Esophagus squamous epithelium (tissue), 5 donors: ENCODE results near the gene PPP1R1A. TPM values are rescaled to one million over a fixed set of nuclear protein-coding genes. Genes with fewer than 3 reads are reported as not detected.
A peak's percentile ranks its signal among the peaks of the same experiment; 100 is the strongest.

Experiments
- DNase-seq: peaks from one replicate; lab custom pipeline; 2025; lab: John Stamatoyannopoulos, UW
- H3K27ac ChIP-seq, 4 donors: fragments of 200-600 bp; sonication (generic); one replicate each; pipeline ENCODE4 v1.5.1; 2016 to 2019; ENCODE audit warnings: mild to moderate bottlenecking in 1 of 4
- H3K27me3 ChIP-seq, 4 donors: fragments of 200-600 bp; sonication (generic); 1 replicate in 3 of 4; 2 replicates in 1 of 4; pipeline versions ENCODE4 v1.5.1 to v1.6.0; 2017 to 2021; ENCODE audit warnings: antibody characterized with exemption in 1 of 4
- H3K36me3 ChIP-seq, 3 donors: fragments of 200-600 bp; sonication (generic); one replicate each; pipeline ENCODE4 v1.5.1; 2016 to 2019
- H3K4me1 ChIP-seq, 3 donors: fragments of 200-600 bp; sonication (generic); one replicate each; pipeline ENCODE4 v1.5.1; 2017 to 2019
- H3K4me3 ChIP-seq, 4 donors: fragments of 200-600 bp; sonication (generic); 1 replicate in 3 of 4; 2 replicates in 1 of 4; pipeline ENCODE4 v1.5.1; 2016 to 2019; ENCODE audit warnings: mild to moderate bottlenecking in 2 of 4, moderate library complexity in 1 of 4
- H3K9me3 ChIP-seq, 3 donors: fragments of 200-600 bp; sonication (generic); one replicate each; pipeline ENCODE4 v1.5.1; 2016 to 2019
- POLR2A ChIP-seq, 4 donors: fragments of 450-650 bp; IDR thresholded peaks; one replicate each; pipeline ENCODE4 v1.6.1; 2017; ENCODE audit warnings: antibody characterized with exemption in 4 of 4, mild to moderate bottlenecking in 4 of 4, moderate library complexity in 3 of 4
- WGBS, 2 donors: methylation state at CpG; one replicate each; pipeline ENCODE4 v1.1.5; 2018; 5-methylcytosine and 5-hydroxymethylcytosine counted together
- intact Hi-C: fragments of 100-400 bp; cut with DNase I; formaldehyde crosslinking; loops from one replicate; pipeline ENCODE4 v1.15.0; 2022
- total RNA-seq, 4 donors: library from RNA; depleted of rRNA; stranded (reverse); fragments of >200 nt; gene quantifications; one replicate each; pipeline ENCODE4 v1.1.0, GENCODE V29; 2016
- TF ChIP-seq, protein P1 (sequence below), 6 experiments: fragments of 450-650 bp in 4 of 6; fragments of 200-600 bp in 2 of 6; sonication (generic) in 2 of 6; IDR thresholded peaks; one replicate each; pipeline ENCODE4 v1.5.1; 2016 to 2019; ENCODE audit warnings: antibody characterized with exemption in 6 of 6, mild to moderate bottlenecking in 4 of 6, moderate library complexity in 4 of 6
- donor health status: DM: yes; HTN: yes; CAD: no.

PPP1R1A gene
- total RNA-seq, 4 donors from 2014 or later = 0.15 to 1.9 (median 0.26) TPM; not detected in 1

DNA sequence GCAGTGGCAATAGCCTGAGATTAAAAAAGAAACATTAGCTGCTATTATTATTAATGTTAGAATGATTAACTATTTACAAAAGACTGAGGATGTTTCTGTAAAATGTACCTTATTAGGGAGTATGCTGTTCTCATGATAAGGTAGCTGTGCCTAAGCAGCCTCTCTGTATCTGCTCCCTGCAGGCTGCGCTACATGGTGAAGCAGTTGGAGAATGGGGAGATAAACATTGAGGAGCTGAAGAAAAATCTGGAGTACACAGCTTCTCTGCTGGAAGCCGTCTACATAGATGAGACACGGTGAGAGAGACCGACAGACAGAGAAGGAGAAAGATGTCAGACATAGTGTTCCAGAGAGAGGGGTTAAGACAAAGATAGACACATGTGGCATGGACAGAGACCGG lies 21.7 kb downstream of the PPP1R1A start:
- Histone ChIP-seq H3K4me3 (no peak overlapping the region), H3K4me1 (peaks cover 0 to 10% (median 0%) of the 10 kb centered on the region in 3 donors), H3K27ac (no peak overlapping the region), H3K27me3 (no peaks in the 10 kb centered on the region), H3K9me3 (no peaks in the 10 kb centered on the region), H3K36me3 (no peaks in the 10 kb centered on the region)
- no peak for DNase-seq
- intact Hi-C loops = no loop called here
- no peak for TF ChIP-seq POLR2A (IDR thresholded peaks at IDR 0.05)
- TF ChIP-seq, protein P1, sequence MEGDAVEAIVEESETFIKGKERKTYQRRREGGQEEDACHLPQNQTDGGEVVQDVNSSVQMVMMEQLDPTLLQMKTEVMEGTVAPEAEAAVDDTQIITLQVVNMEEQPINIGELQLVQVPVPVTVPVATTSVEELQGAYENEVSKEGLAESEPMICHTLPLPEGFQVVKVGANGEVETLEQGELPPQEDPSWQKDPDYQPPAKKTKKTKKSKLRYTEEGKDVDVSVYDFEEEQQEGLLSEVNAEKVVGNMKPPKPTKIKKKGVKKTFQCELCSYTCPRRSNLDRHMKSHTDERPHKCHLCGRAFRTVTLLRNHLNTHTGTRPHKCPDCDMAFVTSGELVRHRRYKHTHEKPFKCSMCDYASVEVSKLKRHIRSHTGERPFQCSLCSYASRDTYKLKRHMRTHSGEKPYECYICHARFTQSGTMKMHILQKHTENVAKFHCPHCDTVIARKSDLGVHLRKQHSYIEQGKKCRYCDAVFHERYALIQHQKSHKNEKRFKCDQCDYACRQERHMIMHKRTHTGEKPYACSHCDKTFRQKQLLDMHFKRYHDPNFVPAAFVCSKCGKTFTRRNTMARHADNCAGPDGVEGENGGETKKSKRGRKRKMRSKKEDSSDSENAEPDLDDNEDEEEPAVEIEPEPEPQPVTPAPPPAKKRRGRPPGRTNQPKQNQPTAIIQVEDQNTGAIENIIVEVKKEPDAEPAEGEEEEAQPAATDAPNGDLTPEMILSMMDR (IDR thresholded peaks at IDR 0.05) = no peak
- 73 to 79% methylated on average over 5 of the region's 5 CpGs for WGBS, 2 donors

DNA sequence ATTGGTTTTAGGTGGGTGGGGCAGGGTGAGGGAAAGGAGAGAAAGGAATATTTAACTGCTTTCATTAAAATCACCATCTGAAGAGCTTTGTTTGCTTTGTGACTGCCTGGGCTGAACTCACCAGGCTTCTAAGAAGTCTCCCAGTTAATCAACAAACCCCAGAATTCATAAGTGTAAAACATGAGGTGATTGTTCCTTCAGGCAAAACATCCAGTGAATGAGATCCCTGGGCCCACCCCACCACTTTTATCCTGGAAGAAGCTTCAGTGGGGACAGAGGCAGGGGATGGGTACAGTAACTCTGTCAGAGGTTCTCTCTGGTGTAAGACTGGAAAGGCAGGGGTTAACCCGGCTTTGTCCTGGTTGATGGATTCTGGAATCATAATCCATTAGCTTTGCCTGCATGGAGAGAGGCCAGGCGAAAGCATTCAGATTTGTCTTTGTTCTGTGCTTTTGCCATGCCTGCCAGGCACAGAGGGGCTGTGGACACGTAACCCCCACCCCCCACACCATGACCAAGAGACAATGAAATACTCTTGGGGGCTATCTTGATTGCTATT lies 22.4 kb downstream of the PPP1R1A start:
- Histone ChIP-seq H3K9me3 (no peaks in the 10 kb centered on the region), H3K27ac (peak overlapping the region in 1 of 4 donors; percentile 9), H3K27me3 (no peaks in the 10 kb centered on the region), H3K4me1 (peaks cover 0 to 16% (median under 1%) of the 10 kb centered on the region in 3 donors), H3K36me3 (no peaks in the 10 kb centered on the region), H3K4me3 (no peak overlapping the region)
- intact Hi-C loops = no loop called here
- TF ChIP-seq, protein P1 (IDR thresholded peaks at IDR 0.05) = no peak
- TF ChIP-seq POLR2A (IDR thresholded peaks at IDR 0.05) = no peak
- DNase-seq = no peak
- 54 to 67% methylated on average over 1 to 3 of the region's 3 CpGs for WGBS, 2 donors

DNA sequence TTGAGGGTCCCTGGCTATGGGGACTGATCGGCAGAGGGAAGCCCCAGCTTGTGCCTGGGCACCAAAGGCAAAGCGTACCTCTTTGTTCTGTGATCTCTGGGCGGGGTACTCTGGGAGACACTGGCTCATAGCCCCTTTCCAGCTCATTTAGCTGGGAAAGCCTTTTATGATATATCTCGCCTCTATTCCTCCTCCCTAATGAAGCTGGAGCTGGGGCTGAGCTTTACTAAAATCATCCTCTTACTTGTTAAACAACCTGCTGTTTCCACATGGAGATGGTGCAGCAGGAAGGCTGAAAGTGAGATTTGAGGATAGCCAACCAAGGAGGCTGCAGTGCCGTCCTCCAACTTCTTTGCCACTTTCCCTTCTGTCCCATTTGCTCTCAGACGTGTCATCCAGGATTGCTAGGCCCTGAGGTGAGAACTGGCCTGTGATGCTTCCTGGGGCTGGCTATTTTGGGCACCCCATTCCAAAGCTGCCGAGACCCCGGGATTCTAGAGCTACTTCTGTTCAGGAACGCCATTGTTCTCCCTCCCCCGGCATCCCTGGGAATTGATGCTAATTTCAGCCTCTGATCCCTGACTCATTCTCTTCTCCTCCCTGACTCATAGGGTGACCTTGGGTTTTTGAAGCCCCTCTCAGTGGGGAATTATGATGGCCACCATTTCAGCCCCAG lies 23.0 kb downstream of the PPP1R1A start:
- Histone ChIP-seq H3K9me3 (no peaks in the 10 kb centered on the region), H3K4me3 (no peak overlapping the region), H3K27me3 (no peaks in the 10 kb centered on the region), H3K4me1 (peaks cover 0 to 22% (median 4%) of the 10 kb centered on the region in 3 donors), H3K36me3 (no peaks in the 10 kb centered on the region), H3K27ac (peak overlapping the region in 1 of 4 donors; percentile 9)
- no peak for DNase-seq
- no peak for TF ChIP-seq POLR2A (IDR thresholded peaks at IDR 0.05)
- TF ChIP-seq, protein P1 (IDR thresholded peaks at IDR 0.05) = no peak
- WGBS, 2 donors = 64 to 75% methylated on average over 9 of the region's 10 CpGs
- intact Hi-C loops = no loop called here

DNA sequence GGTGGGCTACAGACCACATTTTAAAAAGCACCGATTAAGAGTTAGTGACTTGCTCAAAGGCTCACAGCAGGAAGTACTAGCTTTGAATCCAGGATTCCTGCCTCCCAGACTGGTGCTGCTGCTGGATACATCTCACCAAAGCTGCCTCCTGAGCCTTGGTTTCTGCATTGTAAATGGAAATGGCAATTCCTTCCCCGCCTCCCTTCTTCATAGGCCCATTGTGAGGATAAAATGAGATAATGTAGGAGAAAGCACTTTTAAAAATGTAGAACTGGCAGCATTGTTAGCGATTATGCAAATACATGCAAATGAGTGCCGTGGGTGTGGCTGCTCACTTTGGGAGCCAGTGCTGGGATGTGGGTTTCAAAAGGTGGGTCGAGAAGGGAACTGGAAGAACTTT lies 23.7 kb downstream of the PPP1R1A start:
- Histone ChIP-seq H3K9me3 (no peaks in the 10 kb centered on the region), H3K4me3 (no peak overlapping the region), H3K36me3 (no peaks in the 10 kb centered on the region), H3K4me1 (peaks cover 2 to 28% (median 4%) of the 10 kb centered on the region in 3 donors), H3K27me3 (no peaks in the 10 kb centered on the region), H3K27ac (no peak overlapping the region)
- no peak for TF ChIP-seq POLR2A (IDR thresholded peaks at IDR 0.05)
- TF ChIP-seq, protein P1 (IDR thresholded peaks at IDR 0.05) = no peak
- WGBS, 2 donors = 53 to 62% methylated on average over 5 of the region's 5 CpGs
- intact Hi-C loops = no loop called here
- DNase-seq = no peak

DNA sequence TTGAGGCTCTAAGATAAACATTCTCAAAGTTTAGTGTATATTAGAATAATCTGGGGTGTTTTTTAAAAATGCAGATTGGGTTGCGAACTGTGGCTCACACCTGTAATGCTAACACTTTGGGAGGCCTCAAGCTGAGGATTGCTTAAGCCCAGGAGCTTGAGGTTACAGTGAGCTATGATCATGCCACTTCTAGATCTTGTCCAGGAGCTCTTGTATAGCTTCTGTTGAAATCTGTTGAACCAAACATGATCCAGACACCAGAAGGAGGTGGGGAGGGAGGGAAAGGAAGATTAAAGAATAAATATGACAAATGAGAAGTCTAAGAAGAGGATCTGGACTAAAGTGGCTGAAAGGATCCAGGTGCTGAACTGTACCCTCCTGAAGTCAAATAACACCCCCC lies 24.7 kb downstream of the PPP1R1A start:
- Histone ChIP-seq H3K4me1 (peaks cover 4 to 28% (median 4%) of the 10 kb centered on the region in 3 donors), H3K9me3 (no peaks in the 10 kb centered on the region), H3K27ac (no peak overlapping the region), H3K27me3 (no peaks in the 10 kb centered on the region), H3K36me3 (no peaks in the 10 kb centered on the region), H3K4me3 (no peak overlapping the region)
- no peak for TF ChIP-seq POLR2A (IDR thresholded peaks at IDR 0.05)
- TF ChIP-seq, protein P1 (IDR thresholded peaks at IDR 0.05) = no peak
- 63 to 100% methylated on average over 1 of the region's 1 CpG for WGBS, 2 donors
- no peak for DNase-seq
- intact Hi-C loops = no loop called here
